Urinary bladder (tissue), 4 donors: ENCODE data around the gene AMBP. TPM values are rescaled to one million over a fixed set of nuclear protein-coding genes. Genes with fewer than 3 reads are reported as not detected.
"Not testable (repeated sequence)": the region's sequence is repeated elsewhere in the genome, so short reads cannot be mapped to it uniquely, and the experiment has no call there.

Experiments used
- DNase-seq: peaks from one replicate; pipeline ENCODE4 v3.0.0-alpha.2; 2015; ENCODE audit errors: extremely low spot score
- H3K27ac ChIP-seq: one replicate; pipeline ENCODE4 v1.5.1; 2013; ENCODE audit warnings: low read depth, mild to moderate bottlenecking, moderate library complexity
- H3K36me3 ChIP-seq: one replicate; pipeline ENCODE4 v1.6.1; 2013; ENCODE audit warnings: mild to moderate bottlenecking, moderate library complexity; ENCODE audit not compliant: insufficient read depth
- H3K4me1 ChIP-seq: one replicate; pipeline ENCODE4 v1.6.1; 2013; ENCODE audit warnings: mild to moderate bottlenecking, moderate library complexity; ENCODE audit not compliant: insufficient read depth
- H3K4me3 ChIP-seq: one replicate; pipeline ENCODE4 v1.5.1; 2013; ENCODE audit warnings: low read depth, low read length
- WGBS: extraction: QIAGEN DNeasy Blood & Tissue Kit; methylation state at CpG from one replicate; pipeline ENCODE4 v1.1.7; 2013; 5-methylcytosine and 5-hydroxymethylcytosine counted together
- polyA plus RNA-seq: library from polyadenylated mRNA; stranded (reverse); fragments of 200-250 nt; gene quantifications from one replicate; pipeline ENCODE4 v1.2.3, GENCODE V29; 2013
- total RNA-seq: library from RNA; depleted of rRNA; stranded (reverse); fragments of >200 nt; gene quantifications from one replicate; pipeline ENCODE4 v1.2.3, GENCODE V29; 2014
- donor health status: healthy with polysubstance abuse.
- donor health status: healthy.

AMBP gene
- total and polyA plus RNA-seq, 2 donors: 2.4 TPM; not detected in 1

DNA sequence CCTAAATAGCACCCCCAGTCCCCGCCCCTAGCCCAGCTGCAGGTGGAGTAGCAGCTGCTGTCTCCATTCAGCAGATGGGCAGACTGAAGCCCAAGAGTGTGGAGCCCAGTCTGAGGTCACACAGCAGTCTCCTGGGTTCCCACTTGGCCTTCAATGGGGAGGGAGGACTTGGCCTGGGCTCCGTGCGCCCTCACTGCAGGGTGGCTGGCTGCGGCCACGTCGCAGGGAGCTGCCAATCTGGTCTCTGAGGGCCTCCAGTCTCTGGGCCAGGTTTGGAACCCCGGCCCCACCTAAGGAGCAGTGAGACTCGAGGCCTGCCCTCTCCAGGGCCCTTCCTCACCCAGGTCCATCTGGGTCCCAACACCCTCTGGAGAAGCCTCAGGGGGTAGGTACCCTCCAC is 13.6 kb upstream of the AMBP start:
- no peak overlapping the region for H3K27ac ChIP-seq
- WGBS: 94% methylated on average over 8 of the region's 8 CpGs
- no peaks in the 10 kb centered on the region for H3K36me3 ChIP-seq
- H3K4me3 ChIP-seq: no peak overlapping the region
- no peak for DNase-seq
- H3K4me1 ChIP-seq: no peaks in the 10 kb centered on the region

DNA sequence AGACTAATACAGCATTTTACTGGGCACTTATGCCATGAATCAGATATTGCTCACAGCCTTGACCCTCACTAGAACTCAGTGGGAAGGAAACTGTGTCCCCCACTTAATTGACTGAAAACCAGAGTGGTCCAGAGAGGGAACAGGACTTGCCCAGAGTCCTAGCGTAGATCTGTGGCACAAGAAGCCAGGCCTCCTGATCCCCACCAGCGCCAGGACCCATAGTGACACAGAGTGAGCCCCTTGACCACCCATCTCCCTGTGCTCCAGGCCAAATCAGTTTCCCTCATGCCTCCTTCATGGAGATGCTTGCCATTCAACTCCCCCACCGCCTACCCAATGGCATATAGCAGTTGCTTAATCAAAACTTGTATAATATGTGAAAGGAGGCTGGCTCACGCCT is 12.7 kb upstream of the AMBP start:
- WGBS: 98% methylated on average over 4 of the region's 4 CpGs
- Histone ChIP-seq H3K4me3 (no peak overlapping the region), H3K36me3 (no peaks in the 10 kb centered on the region), H3K27ac (no peak overlapping the region), H3K4me1 (no peaks in the 10 kb centered on the region)
- DNase-seq: no peak

DNA sequence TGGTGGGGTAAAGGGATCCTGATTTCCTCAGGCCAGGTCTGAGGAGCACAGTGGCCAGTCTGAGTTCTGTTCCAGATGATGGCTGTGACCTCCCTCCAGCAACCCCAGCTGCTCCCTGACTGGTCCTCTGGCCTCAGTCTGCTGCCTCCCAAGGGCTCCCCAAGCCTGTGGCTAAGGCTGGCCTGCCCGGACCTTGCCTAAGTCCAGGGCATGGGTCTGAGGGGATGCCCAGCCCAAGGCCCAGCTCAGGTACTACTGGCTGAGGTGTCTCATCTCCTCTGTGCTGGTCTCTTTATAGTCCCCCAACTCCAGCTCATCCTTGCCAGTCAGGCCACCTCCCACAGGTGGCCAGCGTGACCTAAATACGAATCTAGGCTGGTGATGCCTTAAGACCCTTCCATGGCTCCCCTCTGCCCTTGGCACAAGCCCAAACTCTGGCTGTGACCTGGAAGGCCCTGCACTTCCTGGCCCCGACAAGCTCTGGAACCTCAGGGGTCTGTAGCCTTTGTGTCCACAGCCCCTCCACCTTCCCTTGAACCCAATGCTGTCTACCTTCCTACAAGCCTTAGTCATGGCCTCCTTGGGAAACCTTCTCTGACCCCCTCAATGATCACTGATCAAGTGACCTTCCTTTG is 11.2 kb upstream of the AMBP start:
- Histone ChIP-seq H3K27ac (no peak overlapping the region), H3K4me1 (no peaks in the 10 kb centered on the region), H3K4me3 (no peak overlapping the region), H3K36me3 (no peaks in the 10 kb centered on the region)
- 95% methylated on average over 4 of the region's 4 CpGs for WGBS
- DNase-seq: no peak

DNA sequence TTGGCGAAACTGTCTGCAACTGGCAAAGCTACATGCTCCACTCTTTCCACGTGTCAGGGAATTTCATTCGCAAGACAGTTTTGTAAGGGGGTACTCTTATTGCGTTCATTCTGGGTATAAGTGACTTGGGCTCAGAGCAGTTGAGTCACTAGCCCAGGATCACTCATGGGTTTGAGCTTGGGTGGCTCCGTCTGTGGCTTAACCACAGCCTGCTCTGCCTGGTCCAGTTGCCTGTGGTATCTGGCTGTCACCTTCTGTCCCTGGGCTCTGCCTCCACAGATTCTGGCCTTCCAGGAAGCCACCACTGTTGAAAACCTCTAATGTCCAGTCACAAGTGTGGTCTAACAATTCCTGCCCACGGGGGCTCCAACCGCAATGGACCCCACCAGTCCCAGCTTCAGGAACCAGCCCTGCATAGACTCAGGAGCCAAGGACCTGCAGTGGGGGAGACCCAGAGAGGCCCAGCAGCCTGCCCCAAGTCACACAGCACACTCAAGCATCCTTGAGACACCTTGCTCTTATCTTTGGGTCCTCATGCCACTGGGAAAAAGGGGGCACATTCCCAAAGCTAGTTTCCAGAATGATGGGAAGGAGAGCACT is 10.6 kb upstream of the AMBP start:
- Histone ChIP-seq H3K4me1 (no peaks in the 10 kb centered on the region), H3K36me3 (no peaks in the 10 kb centered on the region), H3K27ac (no peak overlapping the region), H3K4me3 (no peak overlapping the region)
- WGBS: 94% methylated on average over 7 of the region's 7 CpGs
- no peak for DNase-seq

DNA sequence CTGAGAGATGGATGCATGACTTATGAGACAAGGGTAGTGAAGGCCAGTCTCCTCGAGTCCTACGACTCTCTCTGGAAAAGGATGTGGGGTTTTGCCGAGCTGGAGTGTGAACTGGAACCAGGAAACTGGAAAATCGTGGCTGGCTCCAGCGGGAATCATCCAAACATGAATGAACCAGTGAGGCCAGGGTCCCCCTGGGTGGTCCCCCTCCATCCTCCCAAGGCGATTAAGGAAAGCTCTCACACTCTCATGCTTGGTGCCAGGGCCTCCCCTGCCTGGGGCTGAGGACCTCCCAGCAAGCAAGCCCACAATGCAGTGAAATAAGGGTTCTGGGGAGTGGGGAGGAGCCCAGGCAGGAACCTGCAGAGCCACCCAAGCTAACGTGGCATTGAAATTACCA is 9.6 kb upstream of the AMBP start:
- no peak for DNase-seq
- no peak overlapping the region for H3K4me3 ChIP-seq
- WGBS: 73% methylated on average over 7 of the region's 7 CpGs
- no peaks in the 10 kb centered on the region for H3K4me1 ChIP-seq
- H3K27ac ChIP-seq: no peak overlapping the region
- no peaks in the 10 kb centered on the region for H3K36me3 ChIP-seq

DNA sequence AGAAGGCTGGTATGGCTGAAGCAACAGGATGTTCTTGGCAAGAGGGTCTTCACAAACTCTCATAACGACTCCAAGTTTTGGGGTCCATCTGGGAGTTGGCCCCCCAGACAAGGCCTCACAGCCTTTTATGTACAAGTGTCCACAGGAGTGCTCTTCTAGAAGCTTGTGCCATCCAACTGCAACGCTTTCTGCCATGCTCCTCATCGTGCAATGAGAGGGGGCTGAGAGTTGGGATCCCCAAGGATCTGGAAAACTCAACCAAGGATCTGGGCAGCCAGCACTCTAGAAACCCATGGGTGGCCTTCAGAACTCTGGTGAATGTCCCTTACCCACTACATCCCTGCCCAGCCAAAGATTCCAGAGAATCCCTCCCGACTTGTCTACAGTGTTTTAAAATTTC is 8.5 kb upstream of the AMBP start:
- Histone ChIP-seq H3K4me3 (no peak overlapping the region), H3K36me3 (no peaks in the 10 kb centered on the region), H3K4me1 (no peaks in the 10 kb centered on the region), H3K27ac (no peak overlapping the region)
- 95% methylated on average over 4 of the region's 4 CpGs for WGBS
- DNase-seq: no peak

DNA sequence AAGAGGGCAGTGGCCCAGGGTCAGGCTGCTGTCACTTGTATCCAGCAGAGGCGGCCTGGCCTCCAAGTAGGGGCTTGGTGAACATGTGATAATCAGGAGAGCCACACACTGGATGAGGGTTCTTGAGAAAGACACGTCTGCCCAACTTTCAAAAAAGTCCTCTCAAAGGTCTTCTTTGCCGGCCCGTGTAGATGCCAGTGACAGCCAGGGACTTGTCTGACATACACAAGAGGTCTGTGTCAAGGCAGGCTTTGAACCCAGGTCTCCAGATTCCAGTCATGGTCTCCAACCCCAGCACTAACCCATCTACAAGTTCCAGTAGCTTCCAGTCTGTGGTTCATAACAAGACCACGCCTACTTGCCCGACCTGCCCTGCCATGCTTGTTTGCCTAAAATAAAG is 7.9 kb upstream of the AMBP start:
- DNase-seq: no peak
- 92% methylated on average over 6 of the region's 6 CpGs for WGBS
- H3K4me1 ChIP-seq: no peaks in the 10 kb centered on the region
- no peak overlapping the region for H3K27ac ChIP-seq
- no peak overlapping the region for H3K4me3 ChIP-seq
- no peaks in the 10 kb centered on the region for H3K36me3 ChIP-seq

DNA sequence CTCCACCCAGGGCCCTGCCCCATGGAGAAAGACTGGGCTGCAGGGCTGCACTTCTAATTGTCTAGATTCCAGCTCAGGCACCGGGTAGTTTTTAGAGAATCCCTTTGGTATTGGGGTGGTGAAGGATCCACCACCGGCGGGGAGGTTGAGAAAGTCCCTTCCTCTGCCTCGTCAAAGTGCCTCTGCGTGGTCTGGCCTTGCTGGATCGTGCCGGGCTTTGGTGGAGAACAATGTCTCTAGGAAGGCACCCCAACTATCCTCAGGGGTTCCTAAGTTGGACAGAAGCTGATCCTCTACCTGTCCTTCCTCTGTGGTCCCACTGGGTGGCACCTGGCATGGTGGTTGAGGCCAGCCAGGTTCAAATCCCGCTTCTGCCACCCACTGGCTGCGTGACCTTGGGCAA is 7.3 kb upstream of the AMBP start:
- WGBS: 94% methylated on average over 9 of the region's 9 CpGs
- no peak overlapping the region for H3K4me3 ChIP-seq
- no peak for DNase-seq
- H3K4me1 ChIP-seq: no peaks in the 10 kb centered on the region
- H3K36me3 ChIP-seq: no peaks in the 10 kb centered on the region
- no peak overlapping the region for H3K27ac ChIP-seq

DNA sequence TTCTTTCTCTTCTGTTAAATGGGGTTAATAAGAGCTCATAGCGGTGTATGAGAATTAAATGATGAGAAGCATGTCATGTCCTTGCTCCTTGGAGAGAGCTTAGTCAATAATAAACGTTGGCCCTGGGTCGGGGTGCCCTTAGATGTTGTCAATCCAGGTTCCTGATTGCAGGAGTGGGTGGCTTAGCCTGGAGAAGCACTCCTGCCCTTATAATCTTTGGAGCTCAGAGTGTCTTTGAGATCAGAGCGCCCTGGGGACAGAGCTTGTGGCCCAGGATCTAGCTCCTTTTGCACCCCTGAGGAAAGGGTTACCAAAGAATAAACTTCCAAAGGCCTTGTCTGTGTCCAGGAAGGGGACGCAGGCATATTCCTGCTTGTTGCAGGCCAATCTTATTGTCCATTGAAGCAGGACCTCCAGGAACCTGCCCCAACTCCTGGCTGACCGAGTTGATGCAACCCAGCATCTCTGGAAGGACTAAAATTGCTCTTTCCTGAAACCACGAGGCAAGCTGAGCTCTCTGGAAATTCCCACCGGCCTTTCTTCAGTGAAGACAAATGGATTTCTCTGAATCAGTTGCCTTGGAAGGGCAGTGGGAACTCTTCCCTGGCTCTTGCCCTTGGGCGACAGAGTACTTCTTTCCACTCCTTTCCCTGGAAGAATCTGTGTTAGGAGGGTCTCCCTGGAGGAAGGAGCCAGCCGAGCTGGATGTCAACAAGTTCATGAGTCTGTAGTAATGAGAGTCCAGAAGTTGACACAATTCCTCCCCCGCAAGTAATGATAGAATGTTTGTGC is 6.4 kb upstream of the AMBP start:
- 86% methylated on average over 11 of the region's 11 CpGs for WGBS
- H3K36me3 ChIP-seq: no peaks in the 10 kb centered on the region
- no peak overlapping the region for H3K4me3 ChIP-seq
- DNase-seq: no peak
- no peak overlapping the region for H3K27ac ChIP-seq
- no peaks in the 10 kb centered on the region for H3K4me1 ChIP-seq

DNA sequence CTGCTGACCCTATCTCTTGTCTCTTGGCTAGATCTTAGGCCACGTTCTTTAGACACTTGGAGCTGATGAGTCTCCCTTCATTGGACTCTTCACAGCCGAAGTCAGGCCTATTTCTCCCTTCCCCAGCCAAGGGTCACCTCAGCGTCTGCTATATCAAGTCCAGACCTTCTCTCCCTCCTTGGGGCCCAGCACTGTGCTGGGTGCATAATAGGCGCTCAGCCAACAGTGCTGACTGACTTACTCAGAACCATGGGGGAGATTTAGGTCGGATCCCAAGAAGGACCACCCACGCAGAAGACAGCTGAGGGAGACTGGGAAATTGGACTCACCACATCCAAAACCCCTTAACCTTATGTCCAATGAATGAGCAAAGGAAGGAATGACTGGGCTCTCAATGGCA is 5.6 kb upstream of the AMBP start:
- no peak for DNase-seq

DNA sequence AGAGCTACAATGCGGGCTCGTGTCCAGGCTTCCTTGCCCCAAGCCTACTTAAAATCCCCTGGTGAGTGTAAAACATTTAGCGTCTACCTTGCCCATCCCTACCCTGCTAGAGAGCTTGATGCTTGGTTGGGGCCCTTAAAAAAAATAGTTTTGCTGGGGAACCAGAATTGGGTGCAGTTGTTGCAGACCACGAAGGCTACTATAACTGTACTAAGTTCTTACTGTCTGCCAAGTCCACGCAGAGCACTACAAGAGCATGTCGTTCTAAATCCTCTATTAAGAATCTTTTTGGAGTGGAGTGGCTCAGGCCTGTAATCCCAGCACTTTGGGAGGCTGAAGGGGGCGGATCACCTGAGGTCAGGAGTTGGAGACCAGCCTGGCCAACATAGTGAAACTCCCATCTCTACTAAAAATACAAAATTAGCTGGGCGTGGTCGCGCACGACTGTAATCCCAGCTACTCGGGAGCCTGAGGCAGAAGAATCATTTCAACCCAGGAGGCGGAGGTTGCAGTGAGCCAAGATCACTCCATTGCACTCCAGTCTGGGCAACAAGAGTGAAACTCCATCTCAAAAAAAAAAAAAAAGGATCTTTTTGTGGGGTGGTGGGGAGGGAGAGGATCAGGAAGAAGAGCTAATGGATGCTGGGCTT is 4.8 kb upstream of the AMBP start:
- not testable (repeated sequence) for H3K4me3 ChIP-seq, H3K27ac ChIP-seq, H3K36me3 ChIP-seq, H3K4me1 ChIP-seq, DNase-seq
- WGBS: 40% methylated on average over 13 of the region's 13 CpGs

More for the DNA sequence above, 5.6 kb upstream of the AMBP start:
- H3K4me3 ChIP-seq: no peak overlapping the region
- H3K4me1 ChIP-seq: no peaks in the 10 kb centered on the region
- no peak overlapping the region for H3K27ac ChIP-seq
- WGBS: 91% methylated on average over 6 of the region's 6 CpGs
- no peaks in the 10 kb centered on the region for H3K36me3 ChIP-seq

DNA sequence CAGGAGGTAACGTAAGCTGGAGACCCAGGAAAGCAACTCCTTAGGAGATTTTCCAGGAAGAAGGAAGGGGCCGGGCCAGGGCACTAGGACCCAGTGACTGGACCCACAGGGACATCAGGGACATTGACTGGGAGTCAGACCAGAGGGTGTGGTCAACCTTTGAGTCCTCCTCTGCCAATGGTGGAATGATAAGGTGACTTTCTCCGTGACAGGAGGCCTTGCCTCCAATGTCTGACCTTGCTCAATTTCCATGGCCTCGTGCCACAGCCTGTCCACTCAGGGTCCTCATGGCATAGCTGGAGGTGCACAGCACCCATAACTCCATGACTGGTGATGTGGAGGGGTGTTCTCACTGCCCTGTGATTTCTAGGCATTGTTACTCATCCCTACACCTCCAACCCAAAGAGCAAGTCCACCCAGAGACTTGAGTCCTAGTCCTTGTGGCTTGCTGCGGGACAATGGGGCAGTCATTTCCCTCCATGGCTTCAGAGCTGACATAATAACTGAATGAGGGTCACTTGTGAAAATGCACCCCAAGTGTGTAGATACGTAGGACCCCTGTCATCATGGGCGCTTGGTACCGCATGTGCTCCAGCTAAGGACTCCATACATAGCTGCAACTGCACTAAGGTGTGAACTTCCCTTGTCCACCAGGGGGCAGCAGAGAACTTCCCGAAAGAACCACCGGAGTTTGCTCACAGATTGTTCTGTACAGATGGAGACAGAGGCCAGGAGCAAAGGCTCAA is 4.1 kb upstream of the AMBP start:
- H3K36me3 ChIP-seq: no peaks in the 10 kb centered on the region
- H3K4me1 ChIP-seq: no peaks in the 10 kb centered on the region
- 51% methylated on average over 10 of the region's 10 CpGs for WGBS
- DNase-seq: peak; percentile 85
- no peak overlapping the region for H3K27ac ChIP-seq
- H3K4me3 ChIP-seq: no peak overlapping the region

DNA sequence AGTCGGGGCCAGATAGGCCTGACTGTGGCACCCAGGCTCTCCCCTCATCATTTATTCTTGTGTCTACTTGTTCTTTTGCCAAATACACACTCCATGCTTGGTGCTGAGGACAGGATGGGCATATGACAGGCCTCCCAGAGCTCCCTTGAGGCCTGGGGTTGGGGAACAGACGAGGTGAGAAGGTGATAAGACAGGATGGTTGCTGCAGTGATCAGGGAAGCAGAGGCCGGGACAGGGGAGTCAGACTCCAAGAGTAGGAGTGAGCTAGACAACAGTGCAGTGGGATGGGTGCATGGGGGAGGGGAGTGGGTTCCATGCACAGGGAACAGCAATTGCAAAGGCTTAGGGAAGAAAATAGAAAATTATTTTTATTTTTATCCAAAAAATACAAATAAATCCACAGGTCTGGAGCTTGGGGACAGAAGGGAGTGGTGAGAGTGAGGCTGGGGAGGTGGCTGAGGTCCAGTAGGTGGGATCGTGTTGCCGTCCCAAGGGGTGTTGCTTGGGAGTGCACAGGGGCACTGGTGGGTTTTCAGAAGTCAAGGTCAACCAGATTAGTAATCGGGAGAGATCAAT is 3.4 kb upstream of the AMBP start:
- no peak overlapping the region for H3K27ac ChIP-seq
- DNase-seq: no peak
- no peaks in the 10 kb centered on the region for H3K36me3 ChIP-seq
- no peak overlapping the region for H3K4me3 ChIP-seq
- WGBS: 84% methylated on average over 6 of the region's 6 CpGs
- H3K4me1 ChIP-seq: no peaks in the 10 kb centered on the region
